SHP77 (cell line): ENCODE measurements around the gene LAX1.
A peak's percentile ranks its signal among the peaks of the same experiment; 100 is the strongest.
"Not testable (repeated sequence)": the region's sequence is repeated elsewhere in the genome, so short reads cannot be mapped to it uniquely, and the experiment has no call there.

Source experiments
- DNase-seq, 2 experiments: peaks; one replicate each; lab custom pipeline; 2025; lab: John Stamatoyannopoulos, UW

LAX1 gene

GRCh38 chr1:203769505-203770343 is 4.7 kb downstream of the LAX1 start:
- DNase-seq: peak in 1 of 2 experiments; percentile 6

- no peak for DNase-seq
These were observed 6.9 kb downstream of the LAX1 start for GRCh38 chr1:203771901-203772301.

GRCh38 chr1:203772836-203773235 is 7.9 kb downstream of the LAX1 start:
- DNase-seq: no peak

- DNase-seq: no peak
These were observed 11.7 kb downstream of the LAX1 start for GRCh38 chr1:203776636-203777035.

GRCh38 chr1:203777596-203777995 is 12.6 kb downstream of the LAX1 start:
- no peak for DNase-seq

- DNase-seq: no peak
These were observed 13.2 kb downstream of the LAX1 start for GRCh38 chr1:203778146-203778545.

- DNase-seq: no peak
These were observed 13.8 kb downstream of the LAX1 start for GRCh38 chr1:203778789-203779188.

- no peak for DNase-seq
These were observed 17.0 kb downstream of the LAX1 start for GRCh38 chr1:203781962-203782361.

- no peak for DNase-seq
These were observed 25.0 kb downstream of the LAX1 start for GRCh38 chr1:203789966-203790365.

GRCh38 chr1:203791498-203791897 is 26.5 kb downstream of the LAX1 start:
- no peak for DNase-seq

GRCh38 chr1:203792486-203792885 is 27.5 kb downstream of the LAX1 start:
- DNase-seq: no peak

- not testable (repeated sequence) for DNase-seq
These were observed 28.6 kb downstream of the LAX1 start for GRCh38 chr1:203793561-203793960.

- DNase-seq: no peak
These were observed 29.9 kb downstream of the LAX1 start for GRCh38 chr1:203794764-203795440.

GRCh38 chr1:203795441-203796235 is 30.7 kb downstream of the LAX1 start, which contains the start of the genes ZBED6 and ZC3H11A:
ZBED6 (plus strand) TSS chr1:203795623; CDS start chr1:203797523, 1,900 bp downstream.
ZC3H11A (plus strand) TSS chr1:203795623; CDS start chr1:203817071, 21,448 bp downstream.
- peak; percentile 97 to 98 for DNase-seq

GRCh38 chr1:203796236-203796605 is 31.2 kb downstream of the LAX1 start:
- DNase-seq: peak; percentile 40 to 42

GRCh38 chr1:203797216-203797615 is 32.2 kb downstream of the LAX1 start:
- DNase-seq: no peak

GRCh38 chr1:203797948-203798655 is 33.1 kb downstream of the LAX1 start:
- no peak for DNase-seq

GRCh38 chr1:203799157-203799556 is 34.2 kb downstream of the LAX1 start:
- DNase-seq: no peak

GRCh38 chr1:203799971-203800370 is 35.0 kb downstream of the LAX1 start:
- no peak for DNase-seq

- DNase-seq: no peak
These were observed 40.7 kb downstream of the LAX1 start for GRCh38 chr1:203805689-203806088.

- DNase-seq: no peak
These were observed 42.2 kb downstream of the LAX1 start for GRCh38 chr1:203807196-203807595.
